OCI-LY3 (cell line): ENCODE measurements around the gene SLC39A3.

Experiments
- EZH2phosphoT487 ChIP-seq: fragments of 200-600 bp; shearing (Covaris generic); IDR thresholded peaks from 2 replicates; pipeline ENCODE4 v1.6.1; 2018; ENCODE audit warnings: antibody characterized with exemption, mixed run types, low read depth
- TF ChIP-seq, protein P1 (sequence below): fragments of 200-600, 300-600 bp; sonication (generic); IDR thresholded peaks from 2 replicates; pipeline ENCODE4 v1.5.1; 2014; ENCODE audit warnings: antibody characterized with exemption, low read length, low read depth

DNA sequence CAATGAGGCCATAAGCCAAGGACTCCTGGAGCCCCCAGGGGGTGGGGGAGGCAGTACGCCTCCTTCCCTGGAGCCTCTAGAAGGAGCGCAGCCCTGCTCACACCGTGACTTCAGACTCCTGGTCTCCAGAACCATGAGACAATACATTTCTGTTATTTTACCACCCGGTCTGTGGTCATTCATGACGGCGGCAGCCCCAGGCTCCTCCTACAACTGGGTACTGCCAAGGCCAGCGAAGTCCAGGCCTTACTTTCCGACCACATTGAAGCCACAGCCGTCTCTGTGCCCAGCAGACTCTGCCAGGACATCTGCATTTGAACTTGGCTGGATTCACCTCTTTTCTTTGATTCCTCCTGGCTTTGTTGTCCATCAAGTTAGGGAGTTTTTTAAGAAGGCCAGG, 47.9 kb downstream of the SLC39A3 start:
- TF ChIP-seq, protein P1, sequence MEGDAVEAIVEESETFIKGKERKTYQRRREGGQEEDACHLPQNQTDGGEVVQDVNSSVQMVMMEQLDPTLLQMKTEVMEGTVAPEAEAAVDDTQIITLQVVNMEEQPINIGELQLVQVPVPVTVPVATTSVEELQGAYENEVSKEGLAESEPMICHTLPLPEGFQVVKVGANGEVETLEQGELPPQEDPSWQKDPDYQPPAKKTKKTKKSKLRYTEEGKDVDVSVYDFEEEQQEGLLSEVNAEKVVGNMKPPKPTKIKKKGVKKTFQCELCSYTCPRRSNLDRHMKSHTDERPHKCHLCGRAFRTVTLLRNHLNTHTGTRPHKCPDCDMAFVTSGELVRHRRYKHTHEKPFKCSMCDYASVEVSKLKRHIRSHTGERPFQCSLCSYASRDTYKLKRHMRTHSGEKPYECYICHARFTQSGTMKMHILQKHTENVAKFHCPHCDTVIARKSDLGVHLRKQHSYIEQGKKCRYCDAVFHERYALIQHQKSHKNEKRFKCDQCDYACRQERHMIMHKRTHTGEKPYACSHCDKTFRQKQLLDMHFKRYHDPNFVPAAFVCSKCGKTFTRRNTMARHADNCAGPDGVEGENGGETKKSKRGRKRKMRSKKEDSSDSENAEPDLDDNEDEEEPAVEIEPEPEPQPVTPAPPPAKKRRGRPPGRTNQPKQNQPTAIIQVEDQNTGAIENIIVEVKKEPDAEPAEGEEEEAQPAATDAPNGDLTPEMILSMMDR = no peak
- no peak for TF ChIP-seq EZH2phosphoT487
